Measurements from ENCODE around the gene TJP1.
"Not testable (repeated sequence)": the region's sequence is repeated elsewhere in the genome, so short reads cannot be mapped to it uniquely, and the experiment has no call there.

The TJP1 gene

GRCh38 chr15:29681946-29682345 is 140.3 kb downstream of the TJP1 start:
- DNase-seq (ENCODE audit: low read depth in 2 of 2) = no peak

- no peak for DNase-seq (ENCODE audit: low read depth in 2 of 2)
These were observed 141.0 kb downstream of the TJP1 start for GRCh38 chr15:29681166-29681845.

GRCh38 chr15:29680465-29681165 is 141.7 kb downstream of the TJP1 start:
- DNase-seq (ENCODE audit: low read depth in 2 of 2) = no peak

- DNase-seq (ENCODE audit: low read depth in 2 of 2) = no peak
These were observed 143.7 kb downstream of the TJP1 start for GRCh38 chr15:29678504-29679034.

GRCh38 chr15:29677871-29678461 is 144.3 kb downstream of the TJP1 start:
- no peak for DNase-seq (ENCODE audit: low read depth in 2 of 2)

GRCh38 chr15:29677455-29677854 is 144.8 kb downstream of the TJP1 start:
- no peak for DNase-seq (ENCODE audit: low read depth in 2 of 2)

- DNase-seq (ENCODE audit: low read depth in 2 of 2) = no peak
These were observed 145.3 kb downstream of the TJP1 start for GRCh38 chr15:29676961-29677402.

- DNase-seq (ENCODE audit: low read depth in 2 of 2) = not testable (repeated sequence)
These were observed 145.8 kb downstream of the TJP1 start for GRCh38 chr15:29676374-29676960.

GRCh38 chr15:29675791-29676301 is 146.4 kb downstream of the TJP1 start:
- DNase-seq (ENCODE audit: low read depth in 2 of 2) = no peak

GRCh38 chr15:29674661-29675533 is 147.4 kb downstream of the TJP1 start:
- DNase-seq (ENCODE audit: low read depth in 2 of 2) = no peak

GRCh38 chr15:29672923-29673809 is 149.1 kb downstream of the TJP1 start:
- DNase-seq (ENCODE audit: low read depth in 2 of 2) = no peak

- no peak for DNase-seq (ENCODE audit: low read depth in 2 of 2)
These were observed 149.8 kb downstream of the TJP1 start for GRCh38 chr15:29672446-29672845.

GRCh38 chr15:29672046-29672445 is 150.2 kb downstream of the TJP1 start:
- DNase-seq (ENCODE audit: low read depth in 2 of 2) = not testable (repeated sequence)

- DNase-seq (ENCODE audit: low read depth in 2 of 2) = no peak
These were observed 151.0 kb downstream of the TJP1 start for GRCh38 chr15:29670998-29671981.

GRCh38 chr15:29670266-29670665 is 152.0 kb downstream of the TJP1 start:
- no peak for DNase-seq (ENCODE audit: low read depth in 2 of 2)

GRCh38 chr15:29669823-29670222 is 152.4 kb downstream of the TJP1 start:
- DNase-seq (ENCODE audit: low read depth in 2 of 2) = no peak

- DNase-seq (ENCODE audit: low read depth in 2 of 2) = peak; percentile 55 to 58
These were observed 154.1 kb downstream of the TJP1 start for GRCh38 chr15:29668120-29668602.

GRCh38 chr15:29666241-29666640 is 156.0 kb downstream of the TJP1 start:
- DNase-seq (ENCODE audit: low read depth in 2 of 2) = no peak

All from fibroblast of skin of left biceps (primary cell).